Measurements from ENCODE around the gene PTPRM. TPM values are rescaled to one million over a fixed set of nuclear protein-coding genes. Genes with fewer than 3 reads are reported as not detected.

Gene PTPRM
- total and polyA plus RNA-seq, 2 experiments from 2014 or later, result 1.6 to 5.3 TPM

- ATAC-seq (peak; percentile 63), DNase-seq (ENCODE audit: low spot score) (peak; percentile 55)
- H3K9me2 ChIP-seq (ENCODE audit: insufficient read depth), result no peaks in the 10 kb centered on the region
- H3K36me3 Mint-ChIP-seq (ENCODE audit: low read depth), result no peaks in the 10 kb centered on the region
- no peaks in the 10 kb centered on the region; the same call in 1 of the 2 replicates for H3K4me1 ChIP-seq (ENCODE audit: insufficient read depth)
- H3K79me2 ChIP-seq (replicated peaks; ENCODE audit: insufficient read depth), result no peaks in the 10 kb centered on the region
- peaks cover 26% of the 10 kb centered on the region for H3K4me1 Mint-ChIP-seq
- peaks cover 13% of the 10 kb centered on the region for H3K27me3 Mint-ChIP-seq (ENCODE audit: insufficient read depth, low read depth, poor library complexity)
- H3K4me3 Mint-ChIP-seq, result peak overlapping the region; percentile 57
- H3F3A ChIP-seq (replicated peaks; ENCODE audit: low read depth), result no peaks in the 10 kb centered on the region; the same call in 1 of the 2 replicates
- H3K27me3 ChIP-seq (ENCODE audit: insufficient read depth), result 0 out of 2 replicates have a peak, but pooled peaks cover 6% of the 10 kb centered on the region
- peak overlapping the region; percentile 82 for H2AFZ ChIP-seq
- peak overlapping the region; percentile 76 for H3K4me2 ChIP-seq
- peak overlapping the region; percentile 50 for H3K4me3 ChIP-seq
- H3K27ac Mint-ChIP-seq, result no peak overlapping the region
- H4K20me1 ChIP-seq (replicated peaks; ENCODE audit: insufficient read depth), result no peaks in the 10 kb centered on the region
- no peak for TF ChIP-seq STAT1 (IDR thresholded peaks at IDR 0.05; ENCODE audit: unreplicated experiment)
- TF ChIP-seq JUNB (IDR thresholded peaks at IDR 0.05; ENCODE audit: unreplicated experiment), result no peak
- TF ChIP-seq CTCF (conservative IDR thresholded peaks at IDR 0.05; ENCODE audit: low read depth in 2 of 2), result 0 out of 4 replicates have a peak, but pooled peaks have one; percentile 2 to 13
- no peak for TF ChIP-seq NANOG (IDR thresholded peaks at IDR 0.05; ENCODE audit: borderline replicate concordance)
- no peak for TF ChIP-seq ETS1 (IDR thresholded peaks at IDR 0.05)
- no peak for TF ChIP-seq ZNF462 (CRISPR knock-in tag; IDR thresholded peaks at IDR 0.05)
- no peak for TF ChIP-seq POLR2AphosphoS5 (IDR thresholded peaks at IDR 0.05; ENCODE audit: low read depth)
- no peaks in the 10 kb centered on the region for H3K36me3 ChIP-seq (ENCODE audit: insufficient read depth)
- H3K27ac ChIP-seq (ENCODE audit: low read depth), result no peak overlapping the region
- no peaks in the 10 kb centered on the region; the same call in 2 of the 3 replicates for H3K9me3 Mint-ChIP-seq
These were observed 799.5 kb downstream of the PTPRM start for GRCh38 chr18:8366656-8367055.
